ENCODE results near the gene DLX6. TPM values are rescaled to one million over a fixed set of nuclear protein-coding genes. Genes with fewer than 3 reads are reported as not detected.

The DLX6 gene
- total RNA-seq, 4 donors from 2014 or later: 0.98 to 3.0 (median 1.1) TPM

DNA sequence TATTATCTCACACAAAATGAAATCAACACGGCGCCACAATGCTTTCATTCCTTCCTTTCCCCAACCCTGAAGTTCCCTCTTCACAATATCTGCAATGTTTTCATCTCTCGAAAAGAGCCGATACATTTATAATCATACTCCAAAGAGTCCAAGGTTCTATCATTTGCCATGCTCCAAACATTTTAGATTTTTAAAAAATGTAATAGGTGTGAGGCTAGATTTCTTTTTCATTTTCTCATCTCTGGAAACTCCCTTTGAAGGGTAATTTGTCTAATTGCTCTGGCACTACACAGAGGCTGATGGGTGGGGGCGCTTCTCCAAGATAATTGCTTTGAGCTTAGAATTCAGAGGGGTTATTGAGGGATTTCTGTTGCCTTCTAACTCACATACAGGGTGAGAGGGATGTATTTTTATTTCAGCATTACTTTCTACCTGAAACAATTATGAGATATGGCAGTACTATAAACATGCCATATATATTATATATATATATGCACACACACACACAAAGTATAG is 14.4 kb downstream of the DLX6 start:
- no peak for DNase-seq (ENCODE audit: low spot score in 2 of 2)
- WGBS: 35% methylated on average over 5 of the region's 5 CpGs
- peaks cover 100% of the 10 kb centered on the region for H3K27me3 ChIP-seq

DNA sequence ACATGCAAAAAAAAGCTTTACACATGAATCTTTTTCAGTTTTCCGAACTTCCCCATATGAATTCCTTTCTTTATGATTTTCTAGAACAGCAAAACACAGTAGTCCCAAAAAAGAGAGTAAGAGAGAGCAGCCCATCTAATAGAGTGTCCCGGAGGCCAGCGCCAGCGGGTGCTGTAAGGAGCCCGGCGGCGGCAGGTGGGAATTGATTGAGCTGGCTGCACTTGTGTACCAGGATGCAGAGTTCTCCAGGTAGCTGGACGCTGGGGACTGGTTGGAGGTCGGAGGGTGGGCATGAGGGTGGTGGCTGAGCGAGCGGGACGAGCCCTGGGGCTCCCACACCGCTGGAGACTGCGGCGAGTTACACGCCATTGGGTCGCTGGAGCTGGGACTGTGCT is 15.2 kb downstream of the DLX6 start:
- no peak overlapping the region for H3K4me3 ChIP-seq
- no peak overlapping the region for H3K27ac ChIP-seq
- WGBS: 52% methylated on average over 17 of the region's 17 CpGs
- H3K27me3 ChIP-seq: peaks cover 100% of the 10 kb centered on the region
- TF ChIP-seq POLR2A (IDR thresholded peaks at IDR 0.05) (no peak), POLR2AphosphoS5 (IDR thresholded peaks at IDR 0.05) (no peak), EP300 (IDR thresholded peaks at IDR 0.05) (no peak)
- TF ChIP-seq, protein P1, sequence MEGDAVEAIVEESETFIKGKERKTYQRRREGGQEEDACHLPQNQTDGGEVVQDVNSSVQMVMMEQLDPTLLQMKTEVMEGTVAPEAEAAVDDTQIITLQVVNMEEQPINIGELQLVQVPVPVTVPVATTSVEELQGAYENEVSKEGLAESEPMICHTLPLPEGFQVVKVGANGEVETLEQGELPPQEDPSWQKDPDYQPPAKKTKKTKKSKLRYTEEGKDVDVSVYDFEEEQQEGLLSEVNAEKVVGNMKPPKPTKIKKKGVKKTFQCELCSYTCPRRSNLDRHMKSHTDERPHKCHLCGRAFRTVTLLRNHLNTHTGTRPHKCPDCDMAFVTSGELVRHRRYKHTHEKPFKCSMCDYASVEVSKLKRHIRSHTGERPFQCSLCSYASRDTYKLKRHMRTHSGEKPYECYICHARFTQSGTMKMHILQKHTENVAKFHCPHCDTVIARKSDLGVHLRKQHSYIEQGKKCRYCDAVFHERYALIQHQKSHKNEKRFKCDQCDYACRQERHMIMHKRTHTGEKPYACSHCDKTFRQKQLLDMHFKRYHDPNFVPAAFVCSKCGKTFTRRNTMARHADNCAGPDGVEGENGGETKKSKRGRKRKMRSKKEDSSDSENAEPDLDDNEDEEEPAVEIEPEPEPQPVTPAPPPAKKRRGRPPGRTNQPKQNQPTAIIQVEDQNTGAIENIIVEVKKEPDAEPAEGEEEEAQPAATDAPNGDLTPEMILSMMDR (IDR thresholded peaks at IDR 0.05): no peak
- no peaks in the 10 kb centered on the region for H3K9me3 ChIP-seq
- H3K4me1 ChIP-seq: peaks cover 73% of the 10 kb centered on the region
- H3K36me3 ChIP-seq: peaks cover 4% of the 10 kb centered on the region
- no peak for DNase-seq (ENCODE audit: low spot score in 2 of 2)

More for the DNA sequence above, 14.4 kb downstream of the DLX6 start:
- Histone ChIP-seq H3K9me3 (no peaks in the 10 kb centered on the region), H3K4me1 (peaks cover 65% of the 10 kb centered on the region), H3K36me3 (peaks cover 4% of the 10 kb centered on the region), H3K27ac (no peak overlapping the region), H3K4me3 (no peak overlapping the region)
- TF ChIP-seq POLR2AphosphoS5 (IDR thresholded peaks at IDR 0.05): no peak
- TF ChIP-seq EP300 (IDR thresholded peaks at IDR 0.05): no peak
- no peak for TF ChIP-seq POLR2A (IDR thresholded peaks at IDR 0.05)
- TF ChIP-seq, protein P1 (IDR thresholded peaks at IDR 0.05): no peak

DNA sequence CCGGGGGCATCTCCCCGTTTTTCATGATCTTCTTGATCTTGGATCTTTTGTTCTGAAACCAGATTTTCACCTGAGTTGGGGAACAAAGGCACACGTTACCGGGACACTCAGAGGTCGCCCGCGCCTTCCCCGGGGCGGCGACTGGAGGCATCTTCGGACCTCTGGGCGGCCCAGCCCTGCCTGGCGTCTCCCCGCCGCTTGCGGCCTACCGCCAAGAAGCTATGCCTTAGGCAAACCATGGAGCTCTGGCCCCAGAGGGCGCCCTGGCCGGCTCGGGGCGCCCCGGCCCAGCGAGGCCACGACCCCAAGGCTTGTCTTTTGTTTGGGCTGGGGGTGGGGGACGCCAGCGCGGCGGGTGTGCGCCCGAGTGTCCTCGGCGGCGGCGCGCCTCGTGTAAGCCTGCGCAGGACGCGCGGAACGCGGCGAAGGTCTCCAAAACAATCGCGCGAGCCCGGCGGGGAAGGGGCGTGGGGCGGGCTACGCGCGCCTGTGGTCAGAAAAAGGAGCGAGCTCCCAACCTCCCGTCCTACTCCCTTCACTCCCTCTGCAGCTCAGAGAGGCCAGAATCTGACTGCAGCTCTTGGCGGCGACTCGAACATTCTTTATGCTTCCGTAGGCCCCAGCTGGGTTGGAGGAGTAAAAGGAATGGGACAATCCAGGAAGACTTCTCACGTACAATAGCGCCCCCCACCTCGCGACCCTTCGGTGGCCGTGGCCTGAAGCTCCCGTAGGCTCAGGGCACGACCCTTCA is 15.8 kb downstream of the DLX6 start:
- Histone ChIP-seq H3K36me3 (peaks cover 4% of the 10 kb centered on the region), H3K9me3 (no peaks in the 10 kb centered on the region), H3K4me3 (no peak overlapping the region), H3K27me3 (peaks cover 100% of the 10 kb centered on the region), H3K4me1 (peaks cover 78% of the 10 kb centered on the region), H3K27ac (no peak overlapping the region)
- no peak for DNase-seq (ENCODE audit: low spot score in 2 of 2)
- TF ChIP-seq, protein P1 (IDR thresholded peaks at IDR 0.05): no peak
- no peak for TF ChIP-seq POLR2AphosphoS5 (IDR thresholded peaks at IDR 0.05)
- TF ChIP-seq EP300 (IDR thresholded peaks at IDR 0.05): no peak
- 74% methylated on average over 52 of the region's 67 CpGs for WGBS

DNA sequence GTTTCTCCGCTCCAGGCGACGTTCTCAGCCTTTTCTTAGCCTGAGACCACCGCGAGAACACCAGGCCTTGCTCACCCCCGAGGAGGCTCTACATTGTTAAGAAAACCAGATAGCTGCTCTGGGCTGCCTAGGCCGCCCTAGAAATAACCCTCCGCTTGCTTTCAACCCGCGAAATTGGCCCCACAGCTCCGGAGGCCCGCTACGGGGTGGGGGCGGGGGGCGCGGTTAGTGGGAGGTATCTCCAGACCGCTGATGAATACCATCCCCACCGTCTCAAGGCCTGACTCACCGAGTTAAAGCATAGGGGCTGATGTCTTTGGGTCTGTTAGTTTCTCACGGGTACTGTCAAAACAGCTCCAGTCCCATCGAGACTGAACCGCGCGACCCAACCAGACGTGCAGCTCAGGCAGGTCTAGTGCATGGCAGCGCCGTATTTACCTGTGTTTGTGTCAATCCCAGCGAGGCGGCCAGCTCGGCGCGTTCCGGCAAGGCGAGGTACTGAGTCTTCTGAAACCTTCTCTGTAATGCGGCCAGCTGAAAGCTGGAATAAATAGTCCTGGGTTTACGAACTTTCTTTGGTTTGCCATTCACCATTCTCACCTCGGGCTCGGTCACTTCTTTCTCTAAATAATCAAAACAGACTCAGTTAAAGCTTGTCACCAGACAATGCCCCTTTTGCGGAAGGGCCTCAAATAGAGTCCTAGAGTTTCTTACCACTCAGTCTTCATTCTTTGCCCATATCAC is 16.6 kb downstream of the DLX6 start:
- Histone ChIP-seq H3K4me1 (peaks cover 78% of the 10 kb centered on the region), H3K4me3 (no peak overlapping the region), H3K27ac (no peak overlapping the region), H3K36me3 (peaks cover 4% of the 10 kb centered on the region), H3K9me3 (no peaks in the 10 kb centered on the region), H3K27me3 (peaks cover 100% of the 10 kb centered on the region)
- TF ChIP-seq POLR2AphosphoS5 (IDR thresholded peaks at IDR 0.05): no peak
- TF ChIP-seq, protein P1 (IDR thresholded peaks at IDR 0.05): no peak
- TF ChIP-seq EP300 (IDR thresholded peaks at IDR 0.05): no peak
- TF ChIP-seq POLR2A (IDR thresholded peaks at IDR 0.05): no peak
- 55% methylated on average over 30 of the region's 39 CpGs for WGBS
- DNase-seq (ENCODE audit: low spot score in 2 of 2): no peak
